Panc1 (cell line): ENCODE measurements around the gene AP3S1. TPM values are rescaled to one million over a fixed set of nuclear protein-coding genes. Genes with fewer than 3 reads are reported as not detected.

Experiments used
- ATAC-seq: fragments of 200-7000 bp; cut with Tn5 transposase; 2 replicates; pipeline ENCODE4 v1.9.1; 2020; ENCODE audit warnings: mild to moderate bottlenecking, moderate library complexity
- BruUV-seq: library from RNA; stranded (reverse); fragments of 400-500 nt; replicated peaks from 2 replicates; lab custom pipeline; 2021; lab: Mats Ljungman, UMichigan
- CTCF ChIA-PET: fragments of 300-600 bp; sonication (Branson Sonifier 250); formaldehyde crosslinking; loops from one replicate; lab custom pipeline; 2022; ENCODE audit warnings: antibody characterized with exemption; lab: Charles Lee
- POLR2A ChIA-PET: fragments of 300-600 bp; sonication (Branson Sonifier 250); formaldehyde crosslinking; loops from one replicate; lab custom pipeline; 2022; ENCODE audit warnings: antibody characterized with exemption; lab: Charles Lee
- DNase-seq: peaks from one replicate; pipeline ENCODE4 v3.0.0-alpha.2; 2010; ENCODE audit warnings: low read depth, low spot score
- H3K27ac ChIP-seq: 2 replicates; pipeline ENCODE4 v1.5.1; 2011; ENCODE audit warnings: mild to moderate bottlenecking, low read length, inconsistent platforms
- H3K27me3 ChIP-seq: fragments of 200-500 bp; sonication (Bioruptor generic); 2 replicates; pipeline ENCODE4 v1.6.0; 2014; ENCODE audit warnings: low read length, inconsistent platforms; ENCODE audit not compliant: control insufficient read depth, insufficient read depth
- H3K36me3 ChIP-seq: fragments of 200-500 bp; sonication (Bioruptor generic); 2 replicates; pipeline ENCODE4 v1.5.1; 2014; ENCODE audit warnings: inconsistent platforms, mild to moderate bottlenecking, low read length, moderate library complexity; ENCODE audit not compliant: control insufficient read depth, insufficient read depth
- H3K4me1 ChIP-seq: 2 replicates; pipeline ENCODE4 v1.5.1; 2011; ENCODE audit warnings: inconsistent platforms, mild to moderate bottlenecking, low read length, moderate library complexity; ENCODE audit not compliant: control insufficient read depth, insufficient read depth
- H3K4me3 ChIP-seq, 2 experiments: 2 replicates each; pipeline ENCODE4 v1.5.1; 2011 to 2012; ENCODE audit warnings: low read depth in 2 of 2, low read length in 2 of 2, mild to moderate bottlenecking in 2 of 2, inconsistent platforms in 1 of 2, moderate library complexity in 1 of 2
- H3K9me3 ChIP-seq: fragments of 200-500 bp; sonication (Bioruptor generic); 2 replicates; pipeline ENCODE4 v1.5.1; 2014; ENCODE audit warnings: low read depth, mild to moderate bottlenecking, inconsistent platforms, low read length, moderate library complexity; ENCODE audit not compliant: control insufficient read depth, insufficient read depth
- POLR2AphosphoS5 ChIP-seq: IDR thresholded peaks from 2 replicates; pipeline ENCODE4 v1.6.1; 2012; ENCODE audit warnings: mild to moderate bottlenecking, low read depth, low read length, moderate library complexity
- SIN3A ChIP-seq: IDR thresholded peaks from 2 replicates; pipeline ENCODE4 v1.6.1; 2012; ENCODE audit warnings: low read depth, mild to moderate bottlenecking, low read length, moderate library complexity, borderline replicate concordance; ENCODE audit not compliant: insufficient read depth
- TCF7L2 ChIP-seq: IDR thresholded peaks from 2 replicates; pipeline ENCODE4 v1.6.1; 2011; ENCODE audit warnings: mild to moderate bottlenecking, low read depth, low read length, inconsistent platforms
- in situ Hi-C: cut with HindIII; loops from 2 replicates; pipeline ENCODE4 v1.10.0; 2016; ENCODE audit warnings: low sequenced_read_pairs, low pct_unique_long_range_greater_than_20kb
- intact Hi-C: fragments of 100-400 bp; cut with micrococcal nuclease; formaldehyde crosslinking; loops from one replicate; pipeline ENCODE4 v1.10.0; 2022; ENCODE audit not compliant: unreplicated experiment
- total RNA-seq: library from RNA; stranded (reverse); gene quantifications from one replicate; pipeline ENCODE4 v1.2.1, GENCODE V29; 2021; ENCODE audit not compliant: unreplicated experiment
- TF ChIP-seq, protein P1 (sequence below), 2 experiments: IDR thresholded peaks; 2 replicates each; pipeline ENCODE4 v1.6.1; 2011 to 2012; ENCODE audit warnings: low read depth in 2 of 2, control low read depth in 1 of 2, low read length in 1 of 2, mild to moderate bottlenecking in 1 of 2, moderate library complexity in 1 of 2; ENCODE audit not compliant: insufficient read depth in 1 of 2
- TF ChIP-seq, protein P2 (sequence below): fragments of 450-650 bp; IDR thresholded peaks from 2 replicates; pipeline ENCODE4 v1.5.1; 2017; ENCODE audit warnings: mild to moderate bottlenecking

AP3S1 gene
- total RNA-seq, 1 experiment from 2014 or later, result 88.8 TPM

DNA sequence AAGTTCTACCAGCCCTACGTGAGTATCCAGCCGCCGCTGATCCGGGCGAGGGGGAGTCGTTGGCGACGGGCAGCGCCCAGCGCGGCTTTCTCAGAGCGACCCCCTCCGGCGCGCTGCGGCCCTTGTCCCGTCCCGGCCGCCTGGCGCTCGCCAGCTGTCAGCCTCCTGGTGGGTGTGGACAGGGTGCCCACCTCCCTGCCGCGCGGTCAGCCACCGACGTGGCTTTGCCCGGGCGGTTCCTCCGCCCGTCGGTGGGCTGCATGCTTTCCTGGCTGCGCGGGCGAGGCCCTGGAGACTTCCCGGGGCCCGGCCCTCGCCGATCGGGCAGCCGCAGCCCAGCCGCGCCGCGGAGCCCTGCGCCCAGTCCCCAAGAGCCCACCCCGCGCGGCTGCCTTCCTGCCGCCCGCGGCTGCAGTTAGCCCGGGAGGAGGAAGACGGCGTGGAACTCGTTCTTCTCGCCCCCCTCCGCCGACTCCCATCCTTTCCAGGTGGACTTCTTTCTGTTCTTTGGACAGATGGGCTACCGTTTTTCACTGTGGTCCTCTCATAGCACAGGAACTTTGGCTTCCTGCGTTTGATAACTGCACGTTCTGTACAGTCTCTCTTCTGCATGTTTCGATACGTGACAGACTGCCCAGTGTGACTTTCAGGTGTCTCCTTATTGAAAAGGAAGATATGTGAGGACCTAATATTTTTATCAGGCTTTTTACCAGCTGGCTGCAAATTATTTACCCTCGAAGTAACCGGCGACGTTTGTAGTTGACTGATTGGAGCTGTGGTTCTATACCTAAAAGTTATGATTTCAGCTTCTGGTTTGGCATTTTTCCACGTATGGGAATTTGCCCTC is 577 bp downstream of the AP3S1 start:
- no peak for DNase-seq

DNA sequence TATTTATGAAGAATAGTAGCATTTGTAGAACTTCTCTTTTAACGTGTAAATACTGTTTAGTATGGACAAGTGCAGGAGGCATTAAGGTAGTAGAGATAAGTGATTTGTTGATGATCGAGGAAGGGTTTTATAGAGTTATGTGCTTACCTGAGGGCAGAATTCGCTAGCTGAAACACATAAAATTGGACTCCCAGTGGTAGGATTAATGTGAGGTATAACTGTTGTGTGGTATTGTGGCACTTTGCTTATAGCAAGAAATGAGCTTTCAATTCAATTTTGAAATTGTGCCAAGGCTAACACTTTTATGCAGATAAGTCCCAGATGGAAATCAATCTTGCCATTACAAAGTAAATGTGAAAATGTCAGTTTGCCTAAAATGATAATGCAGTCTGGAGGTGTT is 1.2 kb downstream of the AP3S1 start:
- DNase-seq, result no peak
- H3K27ac ChIP-seq, result peak overlapping the region; percentile 97
- H3K36me3 ChIP-seq, result peaks cover 15% of the 10 kb centered on the region
- in situ Hi-C loops, result no loop called here
- intact Hi-C loops, result loop anchor here (5.0 kb wide), 2 partner anchors 194 to 211 kb away; no protein-coding TSS in a partner anchor
- TSS peak; percentile 71 for BruUV-seq
- H3K4me3 ChIP-seq, result peak overlapping the region; percentile 82 to 98
- TF ChIP-seq, protein P1, sequence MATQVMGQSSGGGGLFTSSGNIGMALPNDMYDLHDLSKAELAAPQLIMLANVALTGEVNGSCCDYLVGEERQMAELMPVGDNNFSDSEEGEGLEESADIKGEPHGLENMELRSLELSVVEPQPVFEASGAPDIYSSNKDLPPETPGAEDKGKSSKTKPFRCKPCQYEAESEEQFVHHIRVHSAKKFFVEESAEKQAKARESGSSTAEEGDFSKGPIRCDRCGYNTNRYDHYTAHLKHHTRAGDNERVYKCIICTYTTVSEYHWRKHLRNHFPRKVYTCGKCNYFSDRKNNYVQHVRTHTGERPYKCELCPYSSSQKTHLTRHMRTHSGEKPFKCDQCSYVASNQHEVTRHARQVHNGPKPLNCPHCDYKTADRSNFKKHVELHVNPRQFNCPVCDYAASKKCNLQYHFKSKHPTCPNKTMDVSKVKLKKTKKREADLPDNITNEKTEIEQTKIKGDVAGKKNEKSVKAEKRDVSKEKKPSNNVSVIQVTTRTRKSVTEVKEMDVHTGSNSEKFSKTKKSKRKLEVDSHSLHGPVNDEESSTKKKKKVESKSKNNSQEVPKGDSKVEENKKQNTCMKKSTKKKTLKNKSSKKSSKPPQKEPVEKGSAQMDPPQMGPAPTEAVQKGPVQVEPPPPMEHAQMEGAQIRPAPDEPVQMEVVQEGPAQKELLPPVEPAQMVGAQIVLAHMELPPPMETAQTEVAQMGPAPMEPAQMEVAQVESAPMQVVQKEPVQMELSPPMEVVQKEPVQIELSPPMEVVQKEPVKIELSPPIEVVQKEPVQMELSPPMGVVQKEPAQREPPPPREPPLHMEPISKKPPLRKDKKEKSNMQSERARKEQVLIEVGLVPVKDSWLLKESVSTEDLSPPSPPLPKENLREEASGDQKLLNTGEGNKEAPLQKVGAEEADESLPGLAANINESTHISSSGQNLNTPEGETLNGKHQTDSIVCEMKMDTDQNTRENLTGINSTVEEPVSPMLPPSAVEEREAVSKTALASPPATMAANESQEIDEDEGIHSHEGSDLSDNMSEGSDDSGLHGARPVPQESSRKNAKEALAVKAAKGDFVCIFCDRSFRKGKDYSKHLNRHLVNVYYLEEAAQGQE (IDR thresholded peaks at IDR 0.05; ENCODE audit: insufficient read depth in 1 of 2, low read depth in 2 of 2, low read length in 1 of 2), result no peak
- TF ChIP-seq SIN3A (no peak), POLR2AphosphoS5 (no peak), TCF7L2 (no peak)
- TF ChIP-seq, protein P2, sequence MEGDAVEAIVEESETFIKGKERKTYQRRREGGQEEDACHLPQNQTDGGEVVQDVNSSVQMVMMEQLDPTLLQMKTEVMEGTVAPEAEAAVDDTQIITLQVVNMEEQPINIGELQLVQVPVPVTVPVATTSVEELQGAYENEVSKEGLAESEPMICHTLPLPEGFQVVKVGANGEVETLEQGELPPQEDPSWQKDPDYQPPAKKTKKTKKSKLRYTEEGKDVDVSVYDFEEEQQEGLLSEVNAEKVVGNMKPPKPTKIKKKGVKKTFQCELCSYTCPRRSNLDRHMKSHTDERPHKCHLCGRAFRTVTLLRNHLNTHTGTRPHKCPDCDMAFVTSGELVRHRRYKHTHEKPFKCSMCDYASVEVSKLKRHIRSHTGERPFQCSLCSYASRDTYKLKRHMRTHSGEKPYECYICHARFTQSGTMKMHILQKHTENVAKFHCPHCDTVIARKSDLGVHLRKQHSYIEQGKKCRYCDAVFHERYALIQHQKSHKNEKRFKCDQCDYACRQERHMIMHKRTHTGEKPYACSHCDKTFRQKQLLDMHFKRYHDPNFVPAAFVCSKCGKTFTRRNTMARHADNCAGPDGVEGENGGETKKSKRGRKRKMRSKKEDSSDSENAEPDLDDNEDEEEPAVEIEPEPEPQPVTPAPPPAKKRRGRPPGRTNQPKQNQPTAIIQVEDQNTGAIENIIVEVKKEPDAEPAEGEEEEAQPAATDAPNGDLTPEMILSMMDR, result no peak
- ChIA-PET POLR2A (no interaction called here), CTCF (interaction anchor here (0.6 kb wide), 1 partner anchor 539 kb away, joined by 3 read pairs; no protein-coding TSS in a partner anchor)
- no peaks in the 10 kb centered on the region for H3K9me3 ChIP-seq
- no peak for ATAC-seq
- peaks cover 24% of the 10 kb centered on the region for H3K4me1 ChIP-seq
- H3K27me3 ChIP-seq, result no peaks in the 10 kb centered on the region

More for the DNA sequence above, 577 bp downstream of the AP3S1 start:
- peak overlapping the region; percentile 97 for H3K27ac ChIP-seq
- H3K4me3 ChIP-seq, result peak overlapping the region; percentile 82 to 98
- intact Hi-C loops (loop anchor here (5.0 kb wide), 2 partner anchors 195 to 210 kb away; no protein-coding TSS in a partner anchor), in situ Hi-C loops (no loop called here)
- no peaks in the 10 kb centered on the region for H3K9me3 ChIP-seq
- BruUV-seq, result no TSS peak
- peak; percentile 73; the same call in 1 of the 2 replicates for TF ChIP-seq SIN3A
- TF ChIP-seq, protein P2, result peak; percentile 52
- TF ChIP-seq, protein P1 (IDR thresholded peaks at IDR 0.05; ENCODE audit: insufficient read depth in 1 of 2, low read depth in 2 of 2, low read length in 1 of 2), result no peak
- CTCF ChIA-PET, result no interaction called here
- H3K27me3 ChIP-seq, result no peaks in the 10 kb centered on the region
- H3K36me3 ChIP-seq, result peaks cover 22% of the 10 kb centered on the region
- POLR2A ChIA-PET, result no interaction called here
- H3K4me1 ChIP-seq, result peaks cover 24% of the 10 kb centered on the region
- ATAC-seq, result peak; percentile 84
